GM13977 (cell line): ENCODE data around the gene PEX11A.

Experiments
- DNase-seq: peaks from one replicate; pipeline ENCODE4 v3.0.0; 2012; ENCODE audit warnings: low spot score
- CTCF ChIP-seq: IDR thresholded peaks from 2 replicates; pipeline ENCODE4 v1.5.1; 2012; ENCODE audit warnings: mild to moderate bottlenecking, control low read depth; ENCODE audit not compliant: insufficient read depth; ENCODE audit errors: extremely low read depth, missing control alignments
- in situ Hi-C: fragments of 300-500 bp; cut with MboI; formaldehyde crosslinking; loops from one replicate; pipeline ENCODE4 v1.12.0; 2022; ENCODE audit warnings: low sequenced_read_pairs, low pct_unique_long_range_greater_than_20kb, mixed read lengths, inconsistent platforms; ENCODE audit not compliant: unreplicated experiment

Gene PEX11A

DNA sequence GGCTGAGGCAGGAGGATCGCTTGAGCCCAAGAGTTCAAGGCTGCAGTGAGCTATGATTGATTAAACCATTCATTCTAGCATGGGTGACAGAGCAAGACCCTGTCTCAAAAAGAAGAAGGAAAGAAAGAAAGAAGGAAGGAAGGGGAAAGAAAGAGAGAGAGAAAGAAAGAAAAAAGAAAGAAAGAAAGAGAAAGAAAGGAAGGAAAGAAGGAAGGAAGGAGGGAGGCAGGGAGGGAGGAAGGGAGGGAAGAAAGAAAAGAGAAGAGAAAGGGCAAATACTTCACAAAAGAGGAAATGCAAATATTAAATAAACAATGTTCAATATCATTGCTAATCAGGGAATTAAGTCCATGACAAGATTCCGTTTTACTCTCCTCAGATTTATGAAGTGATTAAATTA is 31.3 kb downstream of the PEX11A start:
- no peak for DNase-seq
- in situ Hi-C loops: no loop called here
- TF ChIP-seq CTCF: no peak

- no peak for TF ChIP-seq CTCF
- no peak for DNase-seq
- in situ Hi-C loops: no loop called here
Observed at GRCh38 chr15:89657686-89658200, 32.8 kb downstream of the PEX11A start.

- no peak for TF ChIP-seq CTCF
- in situ Hi-C loops: no loop called here
- no peak for DNase-seq
Observed at GRCh38 chr15:89656116-89656815, 34.3 kb downstream of the PEX11A start.

DNA sequence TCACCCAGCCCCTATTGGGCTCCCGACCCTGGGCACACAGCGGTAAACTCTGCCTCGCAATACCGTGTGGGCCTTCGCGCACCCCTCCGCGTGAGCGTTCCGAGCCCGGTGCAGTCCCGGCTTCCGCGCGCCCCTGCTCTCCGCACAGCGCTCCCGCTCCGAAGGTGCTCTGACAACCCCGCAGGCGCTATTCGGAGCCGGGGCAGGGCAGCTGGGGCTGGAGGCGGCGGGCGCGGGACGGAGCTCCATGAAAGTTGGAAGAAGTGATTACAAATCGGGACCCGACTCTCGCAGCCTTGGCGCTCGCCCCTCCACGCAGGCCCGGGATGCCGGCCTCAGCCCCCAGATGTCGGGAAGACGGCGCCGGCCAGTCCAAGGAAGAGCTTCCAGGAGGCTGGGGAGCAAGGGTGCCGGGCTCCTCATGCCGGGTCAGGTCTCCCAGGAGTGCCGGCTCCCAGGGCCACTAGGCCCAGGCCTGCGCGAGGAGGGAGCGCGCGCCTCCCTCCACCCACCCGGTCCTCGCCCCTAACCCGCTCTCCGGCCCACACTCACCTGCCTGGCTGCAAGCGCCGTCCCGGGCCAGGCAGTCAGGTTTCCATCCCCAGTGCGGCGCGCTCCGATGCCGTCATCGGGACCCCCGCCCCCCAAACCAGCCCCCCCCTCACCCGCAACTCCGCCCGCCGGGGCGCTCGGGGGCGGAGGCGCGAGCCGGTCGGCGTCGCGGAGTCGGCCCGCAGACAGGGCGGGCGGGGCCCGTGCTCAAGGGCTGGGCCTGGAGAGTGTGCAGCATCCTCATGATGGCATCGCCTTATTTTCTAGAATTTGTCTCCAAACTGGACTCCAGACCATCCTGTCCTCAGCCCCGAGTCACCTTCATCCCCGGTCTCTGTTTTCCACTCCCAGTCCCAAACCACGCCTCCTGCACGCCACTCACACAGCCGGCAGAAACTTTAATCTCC is 35.4 kb downstream of the PEX11A start, which contains the start of gene KIF7:
Gene KIF7, minus strand, starts transcription at position 621 of the 959 bp plus-strand sequence. CDS start 2,537 bp downstream, outside the sequence.
- in situ Hi-C loops: no loop called here
- DNase-seq: peak; percentile 85

DNA sequence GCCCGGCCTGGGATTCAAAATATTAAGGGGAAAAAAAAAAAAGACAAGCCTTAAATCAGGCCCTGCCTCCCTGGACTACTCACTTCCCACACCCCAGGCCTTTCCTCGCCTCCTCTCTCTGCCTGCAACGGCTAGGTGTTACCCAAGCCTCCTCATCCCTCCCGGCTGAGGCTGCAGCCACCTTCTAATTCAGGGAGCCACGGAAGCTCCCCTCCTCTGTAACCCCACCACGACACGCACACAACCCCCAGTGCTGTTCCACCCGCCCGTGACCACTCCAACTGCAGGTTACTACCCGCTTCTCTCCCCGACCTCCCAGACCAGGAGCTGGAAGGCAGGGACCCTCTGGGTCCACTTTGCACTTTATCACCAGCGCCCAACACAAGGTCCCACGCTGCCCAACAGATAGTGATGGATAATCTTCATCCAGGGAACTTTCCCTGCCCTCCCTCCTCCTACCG is 36.2 kb downstream of the PEX11A start:
- TF ChIP-seq CTCF: no peak
- DNase-seq: no peak
- in situ Hi-C loops: no loop called here

More for the DNA sequence above, 35.4 kb downstream of the PEX11A start, which contains the start of gene KIF7:
- no peak for TF ChIP-seq CTCF

- in situ Hi-C loops: no loop called here
- TF ChIP-seq CTCF: no peak
- DNase-seq: no peak
Observed at GRCh38 chr15:89653578-89653977, 37.0 kb downstream of the PEX11A start.
